Measurements from ENCODE around the gene NCBP1.

- TF ChIP-seq ESRRG (CRISPR knock-in tag; IDR thresholded peaks at IDR 0.05) (no peak), CSDC2 (CRISPR knock-in tag; IDR thresholded peaks at IDR 0.05) (no peak), TCF4 (CRISPR knock-in tag; IDR thresholded peaks at IDR 0.05; ENCODE audit: borderline replicate concordance) (no peak), SNAI2 (CRISPR knock-in tag; IDR thresholded peaks at IDR 0.05) (no peak), RARB (CRISPR knock-in tag; IDR thresholded peaks at IDR 0.05) (no peak), ARNTL (CRISPR knock-in tag; IDR thresholded peaks at IDR 0.05; ENCODE audit: borderline replicate concordance, low read depth) (no peak)
- TF ChIP-seq, protein P1, sequence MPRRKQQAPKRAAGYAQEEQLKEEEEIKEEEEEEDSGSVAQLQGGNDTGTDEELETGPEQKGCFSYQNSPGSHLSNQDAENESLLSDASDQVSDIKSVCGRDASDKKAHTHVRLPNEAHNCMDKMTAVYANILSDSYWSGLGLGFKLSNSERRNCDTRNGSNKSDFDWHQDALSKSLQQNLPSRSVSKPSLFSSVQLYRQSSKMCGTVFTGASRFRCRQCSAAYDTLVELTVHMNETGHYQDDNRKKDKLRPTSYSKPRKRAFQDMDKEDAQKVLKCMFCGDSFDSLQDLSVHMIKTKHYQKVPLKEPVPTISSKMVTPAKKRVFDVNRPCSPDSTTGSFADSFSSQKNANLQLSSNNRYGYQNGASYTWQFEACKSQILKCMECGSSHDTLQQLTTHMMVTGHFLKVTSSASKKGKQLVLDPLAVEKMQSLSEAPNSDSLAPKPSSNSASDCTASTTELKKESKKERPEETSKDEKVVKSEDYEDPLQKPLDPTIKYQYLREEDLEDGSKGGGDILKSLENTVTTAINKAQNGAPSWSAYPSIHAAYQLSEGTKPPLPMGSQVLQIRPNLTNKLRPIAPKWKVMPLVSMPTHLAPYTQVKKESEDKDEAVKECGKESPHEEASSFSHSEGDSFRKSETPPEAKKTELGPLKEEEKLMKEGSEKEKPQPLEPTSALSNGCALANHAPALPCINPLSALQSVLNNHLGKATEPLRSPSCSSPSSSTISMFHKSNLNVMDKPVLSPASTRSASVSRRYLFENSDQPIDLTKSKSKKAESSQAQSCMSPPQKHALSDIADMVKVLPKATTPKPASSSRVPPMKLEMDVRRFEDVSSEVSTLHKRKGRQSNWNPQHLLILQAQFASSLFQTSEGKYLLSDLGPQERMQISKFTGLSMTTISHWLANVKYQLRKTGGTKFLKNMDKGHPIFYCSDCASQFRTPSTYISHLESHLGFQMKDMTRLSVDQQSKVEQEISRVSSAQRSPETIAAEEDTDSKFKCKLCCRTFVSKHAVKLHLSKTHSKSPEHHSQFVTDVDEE (CRISPR knock-in tag; IDR thresholded peaks at IDR 0.05): no peak
These were observed 5.0 kb upstream of the NCBP1 start for GRCh38 chr9:97628668-97629067.
